Panc1 (cell line): ENCODE measurements around the gene CELA2B. TPM values are rescaled to one million over a fixed set of nuclear protein-coding genes. Genes with fewer than 3 reads are reported as not detected.
"Not testable (repeated sequence)": the region's sequence is repeated elsewhere in the genome, so short reads cannot be mapped to it uniquely, and the experiment has no call there.

Experiments used
- ATAC-seq: fragments of 200-7000 bp; cut with Tn5 transposase; 2 replicates; pipeline ENCODE4 v1.9.1; 2020; ENCODE audit warnings: mild to moderate bottlenecking, moderate library complexity
- BruUV-seq: library from RNA; stranded (reverse); fragments of 400-500 nt; replicated peaks from 2 replicates; lab custom pipeline; 2021; lab: Mats Ljungman, UMichigan
- CTCF ChIA-PET: fragments of 300-600 bp; sonication (Branson Sonifier 250); formaldehyde crosslinking; loops from one replicate; lab custom pipeline; 2022; ENCODE audit warnings: antibody characterized with exemption; lab: Charles Lee
- POLR2A ChIA-PET: fragments of 300-600 bp; sonication (Branson Sonifier 250); formaldehyde crosslinking; loops from one replicate; lab custom pipeline; 2022; ENCODE audit warnings: antibody characterized with exemption; lab: Charles Lee
- DNase-seq: peaks from one replicate; pipeline ENCODE4 v3.0.0-alpha.2; 2010; ENCODE audit warnings: low read depth, low spot score
- H3K27ac ChIP-seq: 2 replicates; pipeline ENCODE4 v1.5.1; 2011; ENCODE audit warnings: mild to moderate bottlenecking, low read length, inconsistent platforms
- H3K27me3 ChIP-seq: fragments of 200-500 bp; sonication (Bioruptor generic); 2 replicates; pipeline ENCODE4 v1.6.0; 2014; ENCODE audit warnings: low read length, inconsistent platforms; ENCODE audit not compliant: control insufficient read depth, insufficient read depth
- H3K36me3 ChIP-seq: fragments of 200-500 bp; sonication (Bioruptor generic); 2 replicates; pipeline ENCODE4 v1.5.1; 2014; ENCODE audit warnings: inconsistent platforms, mild to moderate bottlenecking, low read length, moderate library complexity; ENCODE audit not compliant: control insufficient read depth, insufficient read depth
- H3K4me1 ChIP-seq: 2 replicates; pipeline ENCODE4 v1.5.1; 2011; ENCODE audit warnings: inconsistent platforms, mild to moderate bottlenecking, low read length, moderate library complexity; ENCODE audit not compliant: control insufficient read depth, insufficient read depth
- H3K4me3 ChIP-seq, 2 experiments: 2 replicates each; pipeline ENCODE4 v1.5.1; 2011 to 2012; ENCODE audit warnings: low read depth in 2 of 2, low read length in 2 of 2, mild to moderate bottlenecking in 2 of 2, inconsistent platforms in 1 of 2, moderate library complexity in 1 of 2
- H3K9me3 ChIP-seq: fragments of 200-500 bp; sonication (Bioruptor generic); 2 replicates; pipeline ENCODE4 v1.5.1; 2014; ENCODE audit warnings: low read depth, mild to moderate bottlenecking, inconsistent platforms, low read length, moderate library complexity; ENCODE audit not compliant: control insufficient read depth, insufficient read depth
- CTCF ChIP-seq: fragments of 450-650 bp; IDR thresholded peaks from 2 replicates; pipeline ENCODE4 v1.5.1; 2017; ENCODE audit warnings: mild to moderate bottlenecking
- POLR2AphosphoS5 ChIP-seq: IDR thresholded peaks from 2 replicates; pipeline ENCODE4 v1.6.1; 2012; ENCODE audit warnings: mild to moderate bottlenecking, low read depth, low read length, moderate library complexity
- REST ChIP-seq, 2 experiments: IDR thresholded peaks; 2 replicates each; pipeline ENCODE4 v1.6.1; 2011 to 2012; ENCODE audit warnings: low read depth in 2 of 2, control low read depth in 1 of 2, low read length in 1 of 2, mild to moderate bottlenecking in 1 of 2, moderate library complexity in 1 of 2; ENCODE audit not compliant: insufficient read depth in 1 of 2
- SIN3A ChIP-seq: IDR thresholded peaks from 2 replicates; pipeline ENCODE4 v1.6.1; 2012; ENCODE audit warnings: low read depth, mild to moderate bottlenecking, low read length, moderate library complexity, borderline replicate concordance; ENCODE audit not compliant: insufficient read depth
- TCF7L2 ChIP-seq: IDR thresholded peaks from 2 replicates; pipeline ENCODE4 v1.6.1; 2011; ENCODE audit warnings: mild to moderate bottlenecking, low read depth, low read length, inconsistent platforms
- in situ Hi-C: cut with HindIII; loops from 2 replicates; pipeline ENCODE4 v1.10.0; 2016; ENCODE audit warnings: low sequenced_read_pairs, low pct_unique_long_range_greater_than_20kb
- intact Hi-C: fragments of 100-400 bp; cut with micrococcal nuclease; formaldehyde crosslinking; loops from one replicate; pipeline ENCODE4 v1.10.0; 2022; ENCODE audit not compliant: unreplicated experiment
- total RNA-seq: library from RNA; stranded (reverse); gene quantifications from one replicate; pipeline ENCODE4 v1.2.1, GENCODE V29; 2021; ENCODE audit not compliant: unreplicated experiment

Gene CELA2B
- total RNA-seq, 1 experiment from 2014 or later: not detected

GRCh38 chr1:15463926-15464322 lies 12.0 kb upstream of the CELA2B start:
- H3K27me3 ChIP-seq, H3K4me3 ChIP-seq, H3K9me3 ChIP-seq, in situ Hi-C loops, BruUV-seq, H3K27ac ChIP-seq, ATAC-seq, POLR2A ChIA-PET, DNase-seq, CTCF ChIA-PET, H3K4me1 ChIP-seq, H3K36me3 ChIP-seq, intact Hi-C loops: not testable (repeated sequence)

- no peaks in the 10 kb centered on the region for H3K4me1 ChIP-seq
- no peaks in the 10 kb centered on the region for H3K9me3 ChIP-seq
- no peaks in the 10 kb centered on the region for H3K27me3 ChIP-seq
- no peak overlapping the region for H3K27ac ChIP-seq
- BruUV-seq: no TSS peak
- no peak for TF ChIP-seq CTCF
- no peak for TF ChIP-seq SIN3A
- no peak for TF ChIP-seq POLR2AphosphoS5
- no peak for TF ChIP-seq TCF7L2
- TF ChIP-seq REST (IDR thresholded peaks at IDR 0.05; ENCODE audit: insufficient read depth in 1 of 2, low read depth in 2 of 2, low read length in 1 of 2): no peak
- no peak for DNase-seq
- no peaks in the 10 kb centered on the region for H3K36me3 ChIP-seq
- POLR2A ChIA-PET: interaction anchor here (0.7 kb wide), 1 partner anchor 149 kb away, joined by 3 read pairs; no protein-coding TSS in a partner anchor
- no peak overlapping the region for H3K4me3 ChIP-seq
- CTCF ChIA-PET: no interaction called here
- no peak for ATAC-seq
- in situ Hi-C loops: no loop called here
- intact Hi-C loops: no loop called here
Observed at GRCh38 chr1:15465674-15466073, 10.2 kb upstream of the CELA2B start.

- in situ Hi-C loops, H3K27me3 ChIP-seq, BruUV-seq, POLR2A ChIA-PET, H3K27ac ChIP-seq, CTCF ChIA-PET, H3K4me3 ChIP-seq, intact Hi-C loops, H3K4me1 ChIP-seq, ATAC-seq, H3K9me3 ChIP-seq, DNase-seq, H3K36me3 ChIP-seq: not testable (repeated sequence)
Observed at GRCh38 chr1:15466955-15467625, 8.8 kb upstream of the CELA2B start.
